HG02943 (cell line): ENCODE measurements around the gene AMPD2.

Experiments used
- ATAC-seq: cut with Tn5 transposase; IDR thresholded peaks from one replicate; pipeline ENCODE4 v1.9.1; 2021; ENCODE audit warnings: mild to moderate bottlenecking, low read depth, moderate library complexity; ENCODE audit not compliant: unreplicated experiment

The AMPD2 gene

GRCh38 chr1:109619576-109620400, at the start of gene AMPD2, which contains the start of gene GNAT2:
Gene AMPD2 (plus strand): TSS chr1:109619837. CDS start chr1:109621176, 1,339 bp downstream.
Gene GNAT2 (minus strand): TSS chr1:109619616. CDS start chr1:109612870, 6,746 bp downstream.
- ATAC-seq = peak; percentile 51

DNA sequence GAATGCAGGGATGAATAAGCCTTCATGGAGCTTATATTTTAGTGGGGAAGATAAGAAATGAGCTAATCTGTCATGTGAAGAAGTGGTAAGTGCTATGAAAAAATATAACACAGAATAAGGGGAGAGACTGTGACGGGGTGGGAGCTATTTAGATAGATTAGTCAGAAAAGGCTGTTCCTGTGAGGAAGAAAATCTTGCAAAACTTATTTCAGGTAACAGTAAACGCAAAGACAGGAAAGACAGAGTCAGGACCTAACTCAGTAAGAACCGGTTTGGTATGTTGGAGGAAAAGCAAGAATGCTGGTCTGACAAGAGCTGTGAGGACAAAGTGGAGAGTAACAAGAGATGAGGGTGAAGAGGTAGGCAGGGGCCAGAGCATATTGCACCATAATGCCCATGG, 49.2 kb upstream of the AMPD2 start:
- ATAC-seq = no peak

DNA sequence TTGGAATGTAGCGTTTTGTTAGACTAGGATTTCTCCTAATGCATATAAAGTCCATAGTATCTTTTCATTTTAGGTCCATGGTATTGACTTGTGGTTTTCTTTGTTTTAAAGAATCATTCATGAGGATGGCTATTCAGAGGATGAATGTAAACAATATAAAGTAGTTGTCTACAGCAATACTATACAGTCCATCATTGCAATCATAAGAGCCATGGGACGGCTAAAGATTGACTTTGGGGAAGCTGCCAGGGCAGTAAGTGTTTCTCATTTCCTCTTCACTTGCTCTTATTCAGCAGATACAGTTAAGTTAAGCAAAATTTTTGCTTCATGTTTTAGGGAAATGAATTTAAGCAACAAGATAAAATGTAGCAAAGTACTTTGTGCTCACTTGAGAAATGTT, 45.9 kb upstream of the AMPD2 start:
- no peak for ATAC-seq

- ATAC-seq = no peak
These were observed 40.6 kb upstream of the AMPD2 start for GRCh38 chr1:109578947-109579443.

GRCh38 chr1:109579491-109579890, 40.1 kb upstream of the AMPD2 start:
- no peak for ATAC-seq

DNA sequence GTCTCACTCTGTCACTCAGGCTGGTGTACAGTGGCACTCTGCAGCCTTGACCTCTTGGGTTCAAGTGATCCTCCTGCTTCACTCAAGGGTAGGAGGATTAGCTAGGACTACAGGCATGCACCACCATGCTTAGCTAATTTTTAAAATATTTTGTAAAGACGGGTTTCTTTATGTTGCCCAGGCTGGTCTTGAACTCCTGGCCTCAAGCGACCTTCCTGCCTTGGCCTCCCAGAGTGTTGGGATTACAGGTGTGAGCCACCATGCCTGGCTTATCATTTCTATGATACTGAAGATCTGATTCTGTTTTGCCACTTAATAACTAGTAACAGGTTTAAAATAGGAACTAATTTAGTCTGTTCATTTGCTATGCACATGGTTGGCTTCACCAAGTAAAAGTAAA, 37.6 kb upstream of the AMPD2 start:
- ATAC-seq = no peak

DNA sequence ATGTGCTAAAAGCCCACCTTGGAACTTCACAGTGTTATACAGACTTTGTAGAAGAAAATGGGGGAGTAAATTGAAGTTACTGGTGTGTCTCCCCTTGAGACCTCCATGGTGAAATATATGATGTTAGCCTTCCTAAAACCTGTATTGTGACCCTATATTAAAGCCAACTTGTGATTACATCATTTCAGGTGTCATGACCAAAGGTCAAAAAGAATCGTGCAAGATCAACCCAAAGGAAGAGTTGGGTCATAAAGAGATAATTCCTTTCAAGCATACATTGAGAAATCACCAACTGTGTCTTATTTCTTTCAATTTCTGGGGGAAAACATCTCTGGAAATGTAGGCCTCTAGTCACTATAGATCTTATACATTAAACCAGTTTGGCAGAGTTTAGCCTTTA, 34.9 kb upstream of the AMPD2 start:
- no peak for ATAC-seq

- no peak for ATAC-seq
These were observed 33.6 kb upstream of the AMPD2 start for GRCh38 chr1:109586055-109586454.

DNA sequence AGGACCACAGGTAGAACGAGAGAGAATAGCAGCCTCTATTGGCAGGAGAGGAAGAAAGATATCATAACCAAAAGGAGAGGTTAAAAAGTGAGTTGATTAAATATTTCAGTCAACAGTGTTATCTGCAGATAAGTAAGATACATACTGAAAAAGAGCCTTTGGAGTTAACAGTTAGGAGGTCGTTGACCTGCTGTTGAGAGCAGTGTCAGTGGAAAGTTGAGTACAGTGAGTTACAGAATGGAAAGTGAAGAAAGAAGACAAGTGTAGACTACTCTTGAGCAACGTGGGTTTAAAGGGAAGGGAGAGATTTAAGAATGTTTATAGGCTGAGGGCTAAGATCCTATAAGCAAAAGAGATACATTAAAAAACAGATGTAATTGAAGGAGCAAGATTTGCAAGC, 30.5 kb upstream of the AMPD2 start:
- ATAC-seq = no peak

GRCh38 chr1:109589679-109590078, 30.0 kb upstream of the AMPD2 start:
- ATAC-seq = no peak

DNA sequence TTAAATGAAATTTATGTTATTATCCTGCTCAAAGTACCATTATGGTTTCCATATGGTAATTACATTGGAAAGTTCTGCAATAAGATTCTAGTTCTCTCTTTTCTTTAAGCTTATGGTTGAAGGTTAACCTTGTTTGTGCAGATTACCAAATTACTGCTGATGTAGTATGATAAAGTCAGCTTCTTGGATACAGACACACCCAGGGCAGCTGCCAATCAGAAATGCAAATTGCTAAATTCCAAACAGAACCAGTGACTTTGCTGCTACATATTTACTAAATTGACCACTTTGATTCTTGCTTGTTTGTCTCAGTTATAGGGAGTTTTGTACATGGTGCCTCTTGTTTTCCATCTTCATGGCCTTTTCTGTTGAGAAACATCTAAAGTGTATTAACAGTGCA, 26.7 kb upstream of the AMPD2 start:
- no peak for ATAC-seq

GRCh38 chr1:109595531-109595930, 24.1 kb upstream of the AMPD2 start:
- ATAC-seq = no peak

- ATAC-seq = no peak
These were observed 21.5 kb upstream of the AMPD2 start for GRCh38 chr1:109598156-109598555.

DNA sequence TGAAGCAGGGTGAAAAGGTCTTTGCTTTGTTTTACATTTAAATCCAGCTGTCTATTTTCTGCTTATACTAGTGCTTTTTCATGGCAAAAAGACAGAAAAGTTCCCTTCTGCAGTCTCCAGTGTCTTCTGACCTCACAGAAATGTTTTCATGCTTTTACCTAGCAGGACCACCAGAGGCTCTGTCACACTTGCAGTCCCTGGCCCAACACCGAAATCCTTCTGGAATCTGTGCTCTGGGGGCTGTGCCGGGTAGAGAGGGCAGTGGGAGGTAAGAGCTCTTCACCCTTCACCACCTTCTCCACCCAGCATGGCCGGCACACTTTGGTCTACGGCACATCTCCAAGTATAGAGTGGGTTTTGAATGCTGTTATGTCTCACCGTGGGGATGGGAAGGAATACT, 21.0 kb upstream of the AMPD2 start:
- ATAC-seq = no peak

DNA sequence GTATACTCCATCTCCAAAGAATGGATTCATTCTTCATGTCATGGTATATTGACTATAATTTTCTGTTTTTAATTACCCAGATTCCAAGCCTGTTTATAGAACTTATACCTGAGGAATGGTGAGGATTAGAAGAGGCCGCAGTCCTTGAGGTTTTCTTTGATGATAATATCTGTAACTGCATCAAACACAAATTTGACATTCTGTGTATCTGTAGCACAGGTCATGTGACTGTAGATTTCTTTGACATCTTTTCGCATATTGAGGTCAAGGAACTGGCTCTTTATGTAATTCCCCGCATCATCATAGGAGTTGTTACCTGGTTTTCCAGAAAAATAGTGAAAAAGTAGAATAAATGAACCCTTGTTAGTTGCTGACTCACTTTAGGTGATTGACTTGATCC, 16.4 kb upstream of the AMPD2 start:
- ATAC-seq = no peak

DNA sequence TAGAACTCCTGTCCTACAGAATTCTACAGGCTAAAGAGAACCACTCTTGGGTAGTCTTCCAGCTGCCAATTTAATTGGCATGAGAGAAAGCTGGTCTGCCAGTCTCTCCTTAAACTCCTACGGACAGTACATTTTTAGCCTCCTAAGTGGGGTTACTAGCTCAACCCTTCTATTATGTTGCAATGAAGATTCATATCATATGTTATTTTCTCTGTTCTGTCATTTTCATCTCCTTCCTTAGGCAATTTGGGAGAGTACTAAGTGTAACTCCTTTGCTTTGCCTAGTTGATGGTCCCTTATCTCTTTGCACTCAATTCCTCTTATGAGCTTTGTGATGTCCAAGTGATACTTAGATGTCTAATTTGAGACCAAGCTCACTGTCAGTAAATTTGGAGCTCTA, 14.3 kb upstream of the AMPD2 start:
- no peak for ATAC-seq

DNA sequence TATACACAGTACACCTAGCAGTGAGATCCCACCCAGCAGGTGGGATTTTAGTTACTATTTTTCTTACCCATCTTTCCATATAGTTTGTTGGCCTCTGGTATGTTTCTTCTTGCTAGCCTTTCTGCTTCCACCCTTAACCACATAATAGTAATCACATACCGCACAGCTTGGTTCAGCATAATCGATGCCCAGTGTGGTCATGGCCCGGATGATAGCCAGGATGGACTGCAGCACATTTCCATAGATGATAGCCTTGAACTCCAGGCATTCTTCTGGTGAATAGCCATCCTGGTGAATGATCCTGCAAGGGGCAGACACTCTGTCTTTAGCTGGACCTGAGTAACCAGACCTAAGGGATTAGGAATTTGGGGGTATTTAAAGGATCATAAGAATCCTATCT, 9.8 kb upstream of the AMPD2 start:
- ATAC-seq = no peak

DNA sequence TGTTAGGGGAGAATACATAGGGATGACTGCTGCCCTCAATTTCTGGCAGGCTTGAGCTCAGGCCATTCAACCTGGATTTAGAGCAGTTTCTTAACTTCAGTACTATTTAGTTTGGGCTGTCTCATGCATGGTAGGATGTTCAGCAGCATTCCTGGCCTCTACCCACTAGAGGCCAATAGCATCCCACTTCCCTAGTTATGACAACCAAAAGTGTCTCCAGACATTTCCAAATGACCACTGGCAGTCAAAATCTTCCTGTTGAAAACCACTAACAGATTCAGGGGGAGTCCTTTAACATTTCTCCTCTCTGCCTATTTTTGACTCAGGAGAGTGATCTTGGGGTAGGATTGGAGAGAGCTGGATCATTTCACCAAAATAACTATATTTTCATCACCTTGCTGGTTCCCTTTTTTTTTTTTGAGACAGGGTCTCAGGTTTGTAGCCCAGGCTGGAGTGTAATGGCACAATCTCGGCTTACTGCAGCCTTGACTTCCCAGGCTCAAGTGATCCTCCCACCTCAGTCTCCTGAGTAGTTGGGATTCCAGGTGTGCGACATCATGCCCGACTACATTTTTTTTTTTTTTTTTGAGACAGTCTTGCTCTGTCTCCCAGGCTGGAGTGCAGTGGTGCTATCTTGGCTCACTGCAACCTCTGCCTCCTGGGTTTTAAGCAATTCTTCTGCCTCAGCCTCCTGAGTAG, 8.9 kb upstream of the AMPD2 start:
- no peak for ATAC-seq

DNA sequence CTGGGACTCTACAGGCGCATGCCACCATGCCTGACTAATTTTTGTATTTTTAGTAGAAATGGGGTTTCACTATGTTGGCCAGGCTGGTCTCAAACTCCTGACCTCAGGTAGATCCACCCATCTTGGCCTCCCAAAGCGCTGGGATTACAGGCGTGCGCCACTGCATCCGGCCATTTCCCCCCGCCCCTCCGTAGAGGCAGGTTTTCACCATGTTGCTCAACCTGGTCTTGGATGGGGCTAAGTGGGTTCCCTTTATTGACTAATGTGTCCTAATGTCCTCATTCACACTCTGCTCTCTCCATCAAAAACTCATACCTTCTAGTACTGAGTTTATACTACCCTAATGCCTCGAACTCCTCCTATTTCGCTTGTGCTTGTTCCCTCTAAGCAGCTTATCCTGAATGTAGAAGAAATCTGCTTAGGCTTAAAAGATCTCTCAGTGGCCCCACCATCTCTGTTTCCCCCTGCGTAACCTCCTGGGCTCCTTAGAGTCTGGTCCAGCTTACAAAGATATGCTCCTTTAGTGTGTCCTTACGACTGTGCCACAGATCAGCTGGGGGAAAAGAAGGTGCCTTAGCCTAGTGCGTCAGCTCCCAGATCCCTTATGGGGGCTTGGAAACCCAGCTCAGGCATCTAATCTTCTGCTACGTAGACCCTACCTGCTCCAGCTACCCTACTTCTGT, 8.2 kb upstream of the AMPD2 start:
- no peak for ATAC-seq

DNA sequence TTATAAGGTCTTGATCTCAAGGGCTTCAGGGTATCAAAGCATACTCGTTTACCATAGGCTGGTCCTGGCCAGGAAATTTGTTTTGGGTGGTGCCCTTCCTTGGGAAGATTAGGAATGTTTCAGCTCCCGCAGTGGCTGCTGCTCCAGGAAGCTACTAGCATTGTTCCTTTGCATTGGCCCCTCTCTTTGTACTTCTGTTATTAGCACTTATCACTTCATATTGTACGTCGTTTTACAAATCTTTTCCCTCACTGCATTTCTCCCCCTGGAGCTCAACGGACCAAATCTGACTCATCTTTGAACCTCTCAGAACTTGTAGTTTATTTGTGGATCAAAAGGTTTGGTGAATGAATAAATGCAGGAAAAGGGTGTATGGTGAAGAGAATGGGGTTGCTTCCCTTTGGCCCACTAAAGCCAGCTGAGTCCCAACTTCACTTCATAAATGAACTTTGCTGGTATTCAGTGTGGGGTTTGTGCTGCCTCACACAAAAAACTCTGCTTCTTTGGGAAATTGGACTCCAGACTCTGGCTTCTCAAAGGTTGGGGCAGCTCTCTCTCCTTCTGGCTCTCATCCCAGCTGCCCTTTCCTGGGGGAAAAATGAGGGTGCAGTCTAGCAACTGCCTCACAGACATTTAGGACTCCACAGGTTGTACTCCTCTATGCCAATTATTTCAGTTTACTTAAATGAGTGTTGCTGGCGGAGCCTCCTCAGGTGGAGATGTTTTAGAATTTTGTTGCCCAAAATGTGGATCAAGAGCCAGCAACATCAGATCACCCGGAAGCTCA, 6.1 kb upstream of the AMPD2 start:
- no peak for ATAC-seq
